ENCODE measurements around the gene SKI.

Gene SKI

DNA sequence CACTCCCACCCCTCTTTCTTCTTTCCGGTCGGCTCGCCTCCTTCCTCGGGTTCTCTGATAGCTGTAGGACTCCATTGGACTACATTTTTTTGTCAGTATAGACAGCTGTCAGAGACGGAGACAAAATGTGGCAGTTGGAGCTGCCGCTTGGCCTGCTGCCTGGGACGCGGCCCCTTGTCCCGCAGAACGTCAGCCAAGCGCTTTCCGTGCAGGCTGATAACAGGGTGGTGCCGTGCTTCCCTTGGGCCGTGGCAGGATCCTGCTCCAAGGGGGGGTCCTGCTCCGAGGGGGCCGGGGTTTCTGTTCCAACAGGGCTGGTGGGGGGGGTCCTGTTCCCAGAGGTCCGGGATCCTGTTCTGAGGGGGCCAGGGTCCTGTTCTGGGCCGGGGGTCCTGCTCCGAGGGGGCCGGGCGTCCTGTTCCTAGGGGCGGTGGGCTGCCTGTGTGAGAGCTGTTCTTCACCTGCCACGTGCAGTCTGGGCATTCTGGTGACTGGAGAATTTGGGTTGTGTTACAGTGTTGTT, 4.9 kb downstream of the SKI start:
- H3K4me3 ChIP-seq (ENCODE audit: low read length): peak overlapping the region; percentile 88
- peak; percentile 10 for DNase-seq (ENCODE audit: low read depth)

DNA sequence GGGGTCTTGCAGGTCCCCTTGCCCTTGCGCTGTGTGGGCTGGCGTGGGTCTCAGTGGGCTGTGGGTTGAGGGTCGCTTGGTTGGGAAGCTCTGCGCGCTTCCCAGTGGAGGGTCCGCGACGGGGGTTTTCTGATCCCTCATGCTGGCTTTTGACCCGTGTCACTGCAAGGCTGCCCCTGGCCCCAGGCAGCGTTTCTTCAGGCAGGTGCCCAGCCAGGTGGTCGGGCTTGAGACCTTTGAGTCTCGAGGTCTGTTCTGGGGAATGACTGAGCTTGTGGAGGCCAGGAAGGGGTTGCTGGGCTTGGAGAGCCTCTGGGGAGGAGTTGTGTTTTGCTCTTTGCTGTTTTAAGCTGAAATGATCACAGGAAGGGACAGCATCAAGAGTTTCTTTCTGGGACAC, 5.3 kb downstream of the SKI start:
- no peak for DNase-seq (ENCODE audit: low read depth)
- peak overlapping the region; percentile 88 for H3K4me3 ChIP-seq (ENCODE audit: low read length)
- TF ChIP-seq, protein P1, sequence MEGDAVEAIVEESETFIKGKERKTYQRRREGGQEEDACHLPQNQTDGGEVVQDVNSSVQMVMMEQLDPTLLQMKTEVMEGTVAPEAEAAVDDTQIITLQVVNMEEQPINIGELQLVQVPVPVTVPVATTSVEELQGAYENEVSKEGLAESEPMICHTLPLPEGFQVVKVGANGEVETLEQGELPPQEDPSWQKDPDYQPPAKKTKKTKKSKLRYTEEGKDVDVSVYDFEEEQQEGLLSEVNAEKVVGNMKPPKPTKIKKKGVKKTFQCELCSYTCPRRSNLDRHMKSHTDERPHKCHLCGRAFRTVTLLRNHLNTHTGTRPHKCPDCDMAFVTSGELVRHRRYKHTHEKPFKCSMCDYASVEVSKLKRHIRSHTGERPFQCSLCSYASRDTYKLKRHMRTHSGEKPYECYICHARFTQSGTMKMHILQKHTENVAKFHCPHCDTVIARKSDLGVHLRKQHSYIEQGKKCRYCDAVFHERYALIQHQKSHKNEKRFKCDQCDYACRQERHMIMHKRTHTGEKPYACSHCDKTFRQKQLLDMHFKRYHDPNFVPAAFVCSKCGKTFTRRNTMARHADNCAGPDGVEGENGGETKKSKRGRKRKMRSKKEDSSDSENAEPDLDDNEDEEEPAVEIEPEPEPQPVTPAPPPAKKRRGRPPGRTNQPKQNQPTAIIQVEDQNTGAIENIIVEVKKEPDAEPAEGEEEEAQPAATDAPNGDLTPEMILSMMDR (conservative IDR thresholded peaks at IDR 0.05; ENCODE audit: low read length): no peak

More for the DNA sequence above, 4.9 kb downstream of the SKI start:
- TF ChIP-seq, protein P1 (conservative IDR thresholded peaks at IDR 0.05; ENCODE audit: low read length): no peak

DNA sequence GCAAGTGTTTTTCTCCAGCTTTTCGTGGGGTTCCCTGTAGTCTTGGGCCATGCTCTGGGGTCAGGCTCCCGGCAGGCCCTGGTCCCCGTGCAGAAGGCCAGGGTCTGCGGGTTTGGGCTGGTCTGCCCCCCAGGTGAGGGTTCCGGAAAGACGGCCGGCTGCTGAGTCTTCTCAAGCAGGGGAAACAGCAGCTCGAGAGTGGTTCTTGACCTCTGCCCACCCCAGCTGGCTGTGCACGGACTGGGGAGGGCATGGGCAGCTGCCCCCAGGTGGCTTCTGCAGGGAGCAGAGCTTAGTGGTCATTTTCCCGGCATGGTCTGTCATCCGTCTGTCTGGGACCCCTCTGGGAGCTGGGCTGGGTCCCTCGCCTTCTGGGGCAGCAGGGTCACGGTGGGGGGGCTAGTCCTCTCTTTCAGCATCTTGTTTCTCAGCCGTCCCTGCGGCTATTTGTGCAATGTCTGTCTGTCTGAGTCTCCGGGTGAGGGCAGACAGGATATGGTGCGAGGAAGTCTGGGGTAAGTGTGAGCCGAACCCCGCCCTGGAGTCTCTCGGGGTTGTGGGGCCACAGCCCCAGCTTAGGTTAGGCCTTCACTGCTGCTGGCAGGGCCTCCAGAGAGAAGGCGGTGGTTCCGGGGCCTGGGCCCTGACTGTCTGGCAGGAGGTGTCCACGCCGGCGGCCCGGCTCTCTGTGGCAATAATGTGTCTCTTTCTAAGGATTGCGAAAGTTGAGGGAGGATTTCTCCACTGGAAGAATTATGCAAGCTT, 6.1 kb downstream of the SKI start:
- peak; percentile 98 for DNase-seq (ENCODE audit: low read depth)
- TF ChIP-seq, protein P1 (conservative IDR thresholded peaks at IDR 0.05; ENCODE audit: low read length): no peak
- H3K4me3 ChIP-seq (ENCODE audit: low read length): peak overlapping the region; percentile 88

DNA sequence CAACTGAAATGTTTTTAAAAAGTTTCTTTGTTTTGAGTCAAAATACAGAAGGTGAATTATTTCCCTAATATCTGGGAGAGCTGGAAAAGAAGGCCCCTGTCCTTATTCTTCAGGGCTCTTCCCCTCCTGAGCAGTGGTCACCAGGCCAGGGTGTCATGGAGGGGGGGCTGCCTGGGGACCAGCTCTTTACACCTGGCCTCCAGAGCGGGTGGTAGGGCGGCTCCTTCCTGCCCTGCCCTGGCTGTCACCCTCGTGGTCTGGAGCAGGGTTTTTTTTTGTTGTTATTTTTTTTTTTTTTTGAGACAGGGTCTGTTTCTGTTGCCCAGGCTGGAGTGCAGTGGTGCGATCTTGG, 6.6 kb downstream of the SKI start:
- TF ChIP-seq, protein P1 (conservative IDR thresholded peaks at IDR 0.05; ENCODE audit: low read length): no peak
- no peak for DNase-seq (ENCODE audit: low read depth)
- peak overlapping the region; percentile 35; the same call in 1 of the 2 replicates for H3K4me3 ChIP-seq (ENCODE audit: low read length)

DNA sequence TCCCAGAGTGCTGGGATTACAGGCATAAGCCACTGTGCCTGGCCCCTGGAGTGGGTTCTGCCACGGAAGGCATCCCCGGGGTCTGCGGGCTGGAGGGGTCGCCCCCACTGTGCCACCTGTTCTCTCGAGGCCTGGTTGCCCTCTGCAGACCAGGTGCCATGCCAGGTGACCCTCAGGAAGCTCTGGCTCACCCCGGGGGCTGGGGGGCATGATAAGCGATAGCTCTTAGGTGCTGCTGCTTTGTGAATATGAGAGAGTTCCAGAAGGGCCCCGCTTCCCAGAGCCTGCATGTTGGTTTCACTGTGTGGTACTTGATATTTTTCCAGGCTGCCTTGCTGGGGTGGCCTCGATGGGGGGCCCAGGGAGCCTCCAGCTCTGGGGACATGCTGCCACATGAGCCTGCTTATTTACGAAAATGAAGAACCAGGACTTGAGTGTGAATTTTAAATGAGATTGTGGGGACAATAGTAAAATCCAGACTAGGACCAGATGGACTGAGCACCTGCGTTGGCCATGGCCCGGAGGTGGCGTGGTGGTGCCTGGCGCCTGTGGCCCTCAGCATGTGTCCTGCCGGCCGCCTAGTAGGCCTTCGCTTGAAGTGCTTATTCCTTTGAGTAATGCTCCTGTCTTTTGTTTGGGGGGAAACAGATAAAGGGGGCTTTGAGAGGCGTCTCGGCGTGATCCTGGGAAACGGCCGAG, 7.3 kb downstream of the SKI start:
- no peak overlapping the region; the same call in 1 of the 2 replicates for H3K4me3 ChIP-seq (ENCODE audit: low read length)
- TF ChIP-seq, protein P1 (conservative IDR thresholded peaks at IDR 0.05; ENCODE audit: low read length): no peak
- DNase-seq (ENCODE audit: low read depth): no peak

DNA sequence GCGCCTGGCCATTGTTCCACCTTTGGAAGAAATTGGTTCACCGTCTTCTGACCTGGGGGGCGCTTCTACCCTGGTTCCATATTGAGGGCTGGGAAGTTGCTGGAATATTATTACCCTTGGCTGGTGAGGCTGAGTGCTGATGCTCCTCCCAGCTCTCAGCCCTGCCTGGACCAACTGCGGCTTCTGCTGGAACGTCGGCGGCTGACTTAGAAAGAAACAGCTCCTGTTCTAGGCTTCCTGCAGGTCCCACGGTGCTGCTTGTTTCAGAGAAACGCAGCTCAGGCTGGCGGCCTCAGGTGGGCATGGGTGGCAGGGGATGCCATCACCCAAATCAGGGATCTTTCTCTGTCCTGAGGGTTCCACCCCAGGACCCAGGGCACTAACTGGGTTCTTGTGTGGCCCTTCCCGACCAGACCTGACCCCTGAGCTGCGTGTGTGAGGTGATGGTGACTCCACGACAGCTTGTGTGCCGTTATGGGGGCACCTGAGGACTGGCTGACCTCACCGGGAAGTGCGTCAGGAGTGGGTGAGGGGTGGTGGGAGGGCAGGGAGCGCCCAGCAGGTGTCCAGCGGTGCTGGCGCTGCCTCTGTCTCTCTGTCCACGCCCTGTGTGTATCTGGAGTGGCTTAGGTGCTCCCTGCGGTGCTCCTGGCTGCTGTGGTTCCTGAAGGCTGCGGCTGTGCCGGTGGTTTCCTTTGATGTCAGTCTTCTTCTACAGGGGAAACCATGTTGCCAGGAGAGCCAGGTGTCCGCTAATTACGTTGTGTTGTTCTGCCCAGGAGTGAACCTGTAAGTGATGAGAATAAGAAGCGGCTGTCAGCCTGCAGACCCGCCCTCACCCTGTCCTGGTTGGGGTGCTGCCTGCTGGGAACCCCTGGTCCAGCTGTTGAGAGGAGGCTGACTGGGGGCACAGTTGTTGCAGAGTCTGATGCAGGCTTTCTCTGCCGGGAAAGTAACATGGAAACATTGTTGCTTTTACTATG, 8.9 kb downstream of the SKI start:
- H3K4me3 ChIP-seq (ENCODE audit: low read length): no peak overlapping the region; the same call in 1 of the 2 replicates
- TF ChIP-seq, protein P1 (conservative IDR thresholded peaks at IDR 0.05; ENCODE audit: low read length): no peak
- no peak for DNase-seq (ENCODE audit: low read depth)

Measured in AG10803 (cell line).